HepG2 (cell line): ENCODE measurements around the gene C6orf62. TPM values are rescaled to one million over a fixed set of nuclear protein-coding genes. Genes with fewer than 3 reads are reported as not detected.
"Not testable (repeated sequence)": the region's sequence is repeated elsewhere in the genome, so short reads cannot be mapped to it uniquely, and the experiment has no call there.

Experiments
- ATAC-seq: fragments of 200-7000 bp; cut with Tn5 transposase; 3 replicates; pipeline ENCODE4 v1.9.1; 2020; ENCODE audit warnings: mild to moderate bottlenecking, moderate library complexity
- BruUV-seq: library from RNA; stranded (reverse); fragments of 400-500 nt; replicated peaks from 2 replicates; lab custom pipeline; 2021; lab: Mats Ljungman, UMichigan
- CTCF ChIA-PET: fragments of 300-600 bp; formaldehyde crosslinking; extraction: SDS; loops from one replicate; lab custom pipeline; 2021; ENCODE audit warnings: low total read pairs, inconsistent platforms, low intra/inter-chr PET ratio; lab: Yijun Ruan, JAX
- POLR2A ChIA-PET: fragments of 350-600 bp; sonication (Branson Sonifier 250); formaldehyde crosslinking; loops from one replicate; lab custom pipeline; 2020; ENCODE audit warnings: antibody characterized with exemption, inconsistent platforms; lab: Yijun Ruan, JAX
- DNase-seq: peaks from one replicate; pipeline ENCODE4 v3.0.0-alpha.2; 2015; ENCODE audit warnings: low spot score
- FAIRE-seq: peaks from 3 replicates; lab custom pipeline; 2011; peaks lifted over from hg19 to GRCh38; lab: Jason Lieb, UNC
- H2AFZ ChIP-seq: one replicate; pipeline ENCODE4 v1.6.1; 2011; ENCODE audit warnings: low read length, inconsistent platforms
- H3K27ac ChIP-seq: fragments of 300-600 bp; 3 replicates; pipeline ENCODE4 v1.8.0; 2011; ENCODE audit warnings: mixed run types, mild to moderate bottlenecking, mixed read lengths, low read length, inconsistent platforms; ENCODE audit not compliant: insufficient read depth; ENCODE audit errors: extremely low read length
- H3K27me3 ChIP-seq, 2 experiments: fragments of 200-600 bp in 1 of 2; 2 replicates in 1 of 2; 3 replicates in 1 of 2; pipeline versions ENCODE4 v1.6.0 to v1.8.0; 2011; ENCODE audit warnings: low read length in 2 of 2, mild to moderate bottlenecking in 2 of 2, moderate library complexity in 2 of 2, inconsistent platforms in 1 of 2; ENCODE audit not compliant: insufficient read depth in 2 of 2, control insufficient read depth in 1 of 2
- H3K36me3 ChIP-seq, 2 experiments: fragments of 200-600 bp in 1 of 2; replicated peaks in 1 of 2; 2 replicates in 1 of 2; 3 replicates in 1 of 2; pipeline versions ENCODE4 v1.5.1 to v1.8.0; 2011; ENCODE audit warnings: low read length in 2 of 2, inconsistent platforms in 1 of 2; ENCODE audit not compliant: insufficient read depth in 2 of 2, control insufficient read depth in 1 of 2
- H3K4me1 ChIP-seq: 2 replicates; pipeline ENCODE4 v1.5.1; 2012; ENCODE audit warnings: low read length, inconsistent platforms; ENCODE audit not compliant: insufficient read depth
- H3K4me2 ChIP-seq: 2 replicates; pipeline ENCODE4 v1.6.0; 2011; ENCODE audit warnings: low read depth, low read length, inconsistent platforms
- H3K4me3 ChIP-seq, 3 experiments: fragments of 200-600 bp in 1 of 3; sonication (generic), shearing (Covaris generic) in 1 of 3; replicated peaks in 1 of 3; 2 replicates each; pipeline ENCODE4 v1.5.1; 2011 to 2016; ENCODE audit warnings: low read length in 3 of 3, inconsistent platforms in 2 of 3, low read depth in 2 of 3, mild to moderate bottlenecking in 2 of 3, control low read depth in 1 of 3, mixed read lengths in 1 of 3; ENCODE audit not compliant: insufficient read depth in 1 of 3
- H3K79me2 ChIP-seq: one replicate; pipeline ENCODE4 v1.6.1; 2011; ENCODE audit warnings: low read length, inconsistent platforms; ENCODE audit not compliant: insufficient read depth
- H3K9ac ChIP-seq: 2 replicates; pipeline ENCODE4 v1.6.0; 2011; ENCODE audit warnings: mild to moderate bottlenecking, low read depth, low read length, inconsistent platforms; ENCODE audit not compliant: insufficient read depth
- H3K9me3 ChIP-seq: 2 replicates; pipeline ENCODE4 v1.5.1; 2012; ENCODE audit warnings: mild to moderate bottlenecking, low read length
- H4K20me1 ChIP-seq: 2 replicates; pipeline ENCODE4 v1.6.0; 2011; ENCODE audit warnings: inconsistent platforms, mild to moderate bottlenecking, low read length, moderate library complexity; ENCODE audit not compliant: insufficient read depth
- CREM ChIP-seq, 2 experiments: sonication (generic) in 1 of 2; formaldehyde crosslinking in 1 of 2; IDR thresholded peaks; 2 replicates each; pipeline versions ENCODE4 v1.4.0 to v1.6.1; 2016 to 2020; ENCODE audit warnings: antibody characterized with exemption in 1 of 2, mild to moderate bottlenecking in 1 of 2, missing genetic modification reagents in 1 of 2
- EP300 ChIP-seq, 3 experiments: sonication (generic) in 1 of 3; formaldehyde crosslinking in 1 of 3; IDR thresholded peaks; 2 replicates each; pipeline versions ENCODE4 v1.5.1 to v1.6.1; 2011 to 2020; ENCODE audit warnings: low read depth in 2 of 3, low read length in 2 of 3, borderline replicate concordance in 1 of 3, improper control_type of control experiment in 1 of 3, mild to moderate bottlenecking in 1 of 3, missing genetic modification reagents in 1 of 3, moderate library complexity in 1 of 3
- GATAD1 ChIP-seq: IDR thresholded peaks from 2 replicates; pipeline ENCODE4 v1.6.1; 2016; ENCODE audit warnings: missing genetic modification reagents, missing compliant biosample characterization
- HNF4A ChIP-seq: sonication (generic); formaldehyde crosslinking; IDR thresholded peaks from 2 replicates; pipeline ENCODE4 v1.4.0; 2020; ENCODE audit warnings: missing genetic modification reagents
- KDM1A ChIP-seq: IDR thresholded peaks from 2 replicates; pipeline ENCODE4 v1.6.1; 2016; ENCODE audit warnings: missing compliant biosample characterization
- MAFK ChIP-seq, 2 experiments: IDR thresholded peaks in 1 of 2; conservative IDR thresholded peaks in 1 of 2; 2 replicates each; pipeline ENCODE4 v1.6.1; 2011; ENCODE audit warnings: improper control_type of control experiment in 2 of 2, low read length in 2 of 2
- MED13 ChIP-seq: sonication (generic); formaldehyde crosslinking; IDR thresholded peaks from 2 replicates; pipeline ENCODE4 v1.5.0; 2020; ENCODE audit warnings: missing genetic modification reagents
- MED8 ChIP-seq: sonication (generic); formaldehyde crosslinking; IDR thresholded peaks from 2 replicates; pipeline ENCODE4 v1.8.1; 2023; ENCODE audit warnings: mild to moderate bottlenecking, missing genetic modification reagents; ENCODE audit not compliant: insufficient replicate concordance
- NFYB ChIP-seq: sonication (generic); formaldehyde crosslinking; IDR thresholded peaks from 2 replicates; pipeline ENCODE4 v1.4.0; 2020; ENCODE audit warnings: missing genetic modification reagents
- NR2F1 ChIP-seq, 2 experiments: fragments of 450-650 bp in 1 of 2; formaldehyde crosslinking in 1 of 2; IDR thresholded peaks; 2 replicates each; pipeline versions ENCODE4 v1.5.0 to v1.6.1; 2016 to 2020; ENCODE audit warnings: mild to moderate bottlenecking in 1 of 2, missing compliant biosample characterization in 1 of 2, missing genetic modification reagents in 1 of 2, moderate library complexity in 1 of 2
- NR3C1 ChIP-seq: sonication (generic); formaldehyde crosslinking; IDR thresholded peaks from 2 replicates; pipeline ENCODE4 v1.4.0; 2020; ENCODE audit warnings: missing genetic modification reagents
- RFXAP ChIP-seq: sonication (generic); formaldehyde crosslinking; IDR thresholded peaks from 2 replicates; pipeline ENCODE4 v1.4.0; 2020; ENCODE audit warnings: missing genetic modification reagents, borderline replicate concordance
- SP1 ChIP-seq, 2 experiments: fragments of 450-650 bp in 1 of 2; sonication (generic) in 1 of 2; formaldehyde crosslinking in 1 of 2; IDR thresholded peaks; 2 replicates each; pipeline versions ENCODE4 v1.4.0 to v1.6.1; 2016 to 2020; ENCODE audit warnings: missing genetic modification reagents in 1 of 2
- THAP9 ChIP-seq: sonication (generic); formaldehyde crosslinking; IDR thresholded peaks from 2 replicates; pipeline ENCODE4; 2020; ENCODE audit warnings: missing genetic modification reagents, mild to moderate bottlenecking, borderline replicate concordance
- XRCC5 ChIP-seq: fragments of 200-400 bp; formaldehyde crosslinking; optimal IDR thresholded peaks from 2 replicates; pipeline ENCODE3; 2017; ENCODE audit warnings: mild to moderate bottlenecking, low read length
- ZMYM4 ChIP-seq: sonication (generic); formaldehyde crosslinking; IDR thresholded peaks from 2 replicates; pipeline ENCODE4 v1.8.1; 2023; ENCODE audit warnings: mild to moderate bottlenecking, missing genetic modification reagents
- ZNF629 ChIP-seq: sonication (generic); formaldehyde crosslinking; conservative IDR thresholded peaks from 2 replicates; pipeline ENCODE4 v1.5.0; 2020; ENCODE audit warnings: missing genetic modification reagents
- WGBS: methylation state at CpG from one replicate; pipeline ENCODE4 v1.1.6; 2017; ENCODE audit warnings: low lambda C conversion rate; 5-methylcytosine and 5-hydroxymethylcytosine counted together
- in situ Hi-C: cut with HindIII; loops from 2 replicates; pipeline ENCODE4 v1.10.0; 2017; ENCODE audit warnings: low pct_unique_long_range_greater_than_20kb; ENCODE audit not compliant: extremely low pct_ligation_motif_present
- intact Hi-C: fragments of 100-400 bp; cut with micrococcal nuclease; formaldehyde crosslinking; loops from one replicate; pipeline ENCODE4 v1.10.0; 2022; ENCODE audit not compliant: unreplicated experiment
- polyA plus RNA-seq, 8 experiments: library from polyadenylated mRNA; depleted of rRNA in 3 of 8; stranded (reverse) in 7 of 8; unstranded in 1 of 8; fragments of >200 nt; fragmentation: Illumina TruSeq in 4 of 8; extraction: Trizol in 4 of 8; gene quantifications; 2 replicates each; pipeline versions ENCODE4 v1.2.1 to v1.2.3, GENCODE V29; 2011 to 2016; ENCODE audit warnings: low read depth in 4 of 8, missing spikeins in 1 of 8, mixed read lengths in 1 of 8; ENCODE audit not compliant: insufficient read depth in 1 of 8
- total RNA-seq, 5 experiments: library from RNA; depleted of rRNA; stranded (reverse); fragments of >200 nt; fragmentation: Illumina TruSeq; extraction: Trizol; gene quantifications; 2 replicates each; pipeline ENCODE4 v1.2.3, GENCODE V29; 2016; ENCODE audit warnings: low read depth in 1 of 5

The C6orf62 gene
- total and polyA plus RNA-seq, 2 of the 13 experiments (the other 11 are each of a cell fraction or from before 2014, with no cell fraction given): 54.8 to 90.4 TPM

GRCh38 chr6:24764833-24765828, 46.2 kb upstream of the C6orf62 start (continued):
- TF ChIP-seq THAP9 (CRISPR knock-in tag) (0 out of 2 replicates have a peak, but pooled peaks have one; percentile 24), SP1 (CRISPR knock-in tag; IDR thresholded peaks at IDR 0.05) (peak; percentile 39; the same call in 1 of the 2 replicates), MED13 (CRISPR knock-in tag) (0 out of 2 replicates have a peak, but pooled peaks have one; percentile 42), ZMYM4 (CRISPR knock-in tag) (peak; percentile 30; the same call in 1 of the 2 replicates), CREM (IDR thresholded peaks at IDR 0.05) (peak; percentile 42; the same call in 1 of the 2 replicates), RFXAP (CRISPR knock-in tag) (0 out of 2 replicates have a peak, but pooled peaks have one; percentile 17), NFYB (CRISPR knock-in tag) (peak; percentile 82)
- TF ChIP-seq SP1 (IDR thresholded peaks at IDR 0.05); CREM (CRISPR knock-in tag; IDR thresholded peaks at IDR 0.05): not testable (repeated sequence)

- Histone ChIP-seq H3K4me2 (peak overlapping the region; percentile 57), H2AFZ (peak overlapping the region; percentile 65), H4K20me1 (no peaks in the 10 kb centered on the region), H3K9ac (peak overlapping the region; percentile 6; the same call in 1 of the 2 replicates), H3K9me3 (no peaks in the 10 kb centered on the region), H3K4me1 (peaks cover 31% of the 10 kb centered on the region), H3K36me3 (no peaks in the 10 kb centered on the region), H3K27me3 (no peaks in the 10 kb centered on the region), H3K4me3 (no peak overlapping the region), H3K79me2 (no peaks in the 10 kb centered on the region), H3K27ac (peak overlapping the region; percentile 50)
- intact Hi-C loops: no loop called here
- ATAC-seq (peak; percentile 15; the same call in 2 of the 3 replicates), DNase-seq (no peak), FAIRE-seq (peak; percentile 72)
- CTCF ChIA-PET: no interaction called here
- POLR2A ChIA-PET: interaction anchor here (1.4 kb wide), 1 partner anchor 8 kb away, joined by 5 read pairs; no protein-coding TSS in a partner anchor
- in situ Hi-C loops: no loop called here
- BruUV-seq: no TSS peak
- 9% methylated on average over 3 of the region's 3 CpGs for WGBS
- TF ChIP-seq MED8 (CRISPR knock-in tag) (peak; percentile 27), GATAD1 (no peak), ZNF629 (peak; percentile 57; the same call in 1 of the 2 replicates), MAFK (conservative IDR thresholded peaks at IDR 0.05 in 1 of 2, IDR thresholded peaks at IDR 0.05 in 1 of 2; ENCODE audit: low read length in 2 of 2) (peak; percentile 45 to 49; a peak in 3 of 4 replicates), XRCC5 (no peak), NR3C1 (CRISPR knock-in tag) (no peak), NR2F1 (CRISPR knock-in tag; IDR thresholded peaks at IDR 0.05) (no peak), KDM1A (CRISPR knock-in tag) (no peak), EP300 (IDR thresholded peaks at IDR 0.05; ENCODE audit: low read depth in 2 of 2, low read length in 2 of 2) (peak in 1 of 2 experiments; percentile 38; a peak in 1 of 4 replicates), EP300 (CRISPR knock-in tag; IDR thresholded peaks at IDR 0.05; ENCODE audit: borderline replicate concordance) (no peak), HNF4A (CRISPR knock-in tag) (peak; percentile 61; the same call in 1 of the 2 replicates), ZMYM4 (CRISPR knock-in tag) (peak; percentile 51)
Measured at GRCh38 chr6:24763578-24763977, 44.6 kb upstream of the C6orf62 start.
